NCI-H2196 treated with DMSO at 0.1 percent for 48 hours (cell line): ENCODE results near the gene TMA16.

Source experiments
- DNase-seq: peaks from one replicate; lab custom pipeline; 2025; ENCODE audit not compliant: unreplicated experiment; lab: John Stamatoyannopoulos, UW

TMA16 gene

DNA sequence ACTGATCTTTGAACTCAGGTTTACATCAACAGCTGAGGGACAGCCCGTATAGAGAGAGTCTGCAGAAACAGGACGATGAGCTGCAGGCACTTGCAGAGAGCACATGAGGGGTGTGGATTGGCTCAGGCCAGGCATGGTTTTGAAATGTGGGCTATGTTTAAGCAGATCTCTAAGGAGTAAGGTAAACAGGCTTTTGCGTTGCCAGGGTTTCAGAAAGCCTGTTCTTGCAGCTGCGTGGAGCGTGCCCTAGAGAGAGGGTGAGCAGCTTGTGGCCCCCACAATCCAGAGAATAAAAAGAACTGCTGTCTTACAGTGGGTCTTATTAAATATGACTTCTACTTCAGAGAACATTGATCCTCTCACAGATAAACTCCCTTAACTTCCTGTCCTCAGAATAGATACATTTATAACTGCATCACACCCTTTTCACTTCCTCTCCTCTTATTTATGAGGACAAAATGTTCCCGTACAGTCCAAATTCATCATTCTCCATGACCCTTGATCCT is 64.1 kb downstream of the TMA16 start:
- no peak for DNase-seq

GRCh38 chr4:163562496-163562895 is 68.0 kb downstream of the TMA16 start:
- DNase-seq: no peak

DNA sequence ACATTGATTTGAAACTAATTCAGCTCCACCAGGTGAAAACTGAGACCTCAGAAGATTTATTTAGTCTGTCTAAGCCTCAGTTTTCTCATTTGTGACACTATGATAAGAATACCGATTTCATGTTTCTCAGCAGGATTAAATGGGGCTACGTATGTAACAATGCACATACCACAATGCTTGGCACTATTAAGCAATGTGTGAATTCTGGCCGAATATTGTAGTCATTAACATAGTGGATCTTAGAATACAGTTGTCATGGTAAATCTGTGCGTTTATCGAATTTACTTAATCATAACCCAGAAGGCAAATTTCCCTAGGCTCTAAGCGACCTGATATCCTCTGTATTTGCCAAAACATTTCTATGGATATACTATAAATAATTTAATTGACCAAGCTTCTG is 69.1 kb downstream of the TMA16 start:
- no peak for DNase-seq

- no peak for DNase-seq
Measured at GRCh38 chr4:163564221-163564720, 69.8 kb downstream of the TMA16 start.

DNA sequence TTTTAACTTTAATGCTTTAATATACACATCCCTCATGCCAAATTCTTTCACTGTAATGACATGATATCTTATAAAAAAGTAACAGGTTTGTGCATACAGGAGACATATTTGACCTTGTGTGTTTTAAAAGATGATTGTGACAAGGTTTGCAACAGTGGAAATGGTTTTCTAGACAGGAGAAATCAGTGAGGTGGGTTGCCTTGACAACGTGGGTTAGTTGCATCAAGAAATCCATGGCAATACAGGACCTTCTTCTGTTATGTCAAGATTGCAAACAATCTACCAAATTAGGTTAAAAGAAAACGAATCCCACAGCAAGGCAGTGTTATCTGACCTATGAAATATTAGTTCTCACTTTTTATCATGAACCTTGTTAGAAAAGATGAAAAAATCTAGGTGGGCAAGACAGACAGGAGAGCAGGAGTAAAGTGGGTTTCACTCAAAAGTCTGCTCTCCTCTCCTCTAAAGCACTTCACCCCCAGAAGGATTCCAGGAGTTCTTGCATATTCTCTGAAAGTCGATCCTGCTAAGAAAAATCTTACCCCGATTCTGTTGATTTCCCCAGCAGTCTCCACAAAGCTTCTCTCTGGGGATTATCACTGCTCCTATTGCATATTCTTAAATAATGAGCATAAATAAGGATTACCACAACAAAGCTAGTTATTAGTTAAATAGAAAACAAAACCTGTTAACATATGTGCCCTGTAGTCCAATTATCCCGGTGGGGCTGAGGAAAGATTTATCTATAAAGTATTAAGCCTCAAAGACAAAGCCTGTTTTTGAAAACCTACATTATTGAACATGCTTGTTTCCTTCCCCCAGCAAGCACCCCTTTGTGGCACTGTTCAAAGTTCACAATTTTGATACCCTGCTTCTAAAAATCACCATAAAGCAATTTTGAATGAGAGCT is 71.0 kb downstream of the TMA16 start:
- DNase-seq: no peak

GRCh38 chr4:163566257-163566796 is 71.8 kb downstream of the TMA16 start:
- DNase-seq: no peak

DNA sequence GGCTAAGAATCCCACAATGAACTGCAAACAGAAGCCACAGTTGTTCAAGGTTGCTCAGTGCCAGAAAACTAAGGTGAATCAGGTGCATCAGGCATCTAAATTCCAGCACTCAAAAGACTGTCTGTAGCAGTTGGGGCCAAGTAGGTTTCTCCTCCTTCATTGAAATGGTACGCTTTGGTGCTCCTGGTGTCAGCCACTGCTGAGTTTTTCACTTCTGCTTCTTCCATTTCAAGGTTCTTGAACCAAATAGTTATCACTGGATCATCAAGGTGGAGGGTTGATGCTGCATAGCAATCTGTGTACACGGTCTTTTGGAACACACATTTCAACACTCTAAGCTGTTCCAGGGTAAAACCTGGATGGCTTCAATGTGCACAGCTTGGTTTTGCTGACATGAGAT is 74.4 kb downstream of the TMA16 start:
- no peak for DNase-seq
